Osteocyte (in vitro differentiated cells): ENCODE data around the gene SLC25A10. TPM values are rescaled to one million over a fixed set of nuclear protein-coding genes. Genes with fewer than 3 reads are reported as not detected.

Source experiments
- DNase-seq: peaks from one replicate; pipeline ENCODE4 v3.0.0; 2021; ENCODE audit warnings: mixed read lengths; ENCODE audit not compliant: unreplicated experiment; ENCODE audit errors: extremely low spot score
- H3K27ac Mint-ChIP-seq: one replicate; pipeline ENCODE4 v1.8.0; 2021; ENCODE audit warnings: mild to moderate bottlenecking, mixed read lengths; ENCODE audit not compliant: unreplicated experiment
- H3K27me3 Mint-ChIP-seq: one replicate; pipeline ENCODE4 v1.8.0; 2021; ENCODE audit warnings: mixed read lengths; ENCODE audit not compliant: unreplicated experiment
- H3K36me3 Mint-ChIP-seq: one replicate; pipeline ENCODE4 v1.8.0; 2021; ENCODE audit warnings: mixed read lengths; ENCODE audit not compliant: unreplicated experiment
- H3K4me1 Mint-ChIP-seq: one replicate; pipeline ENCODE4 v1.8.0; 2021; ENCODE audit warnings: mixed read lengths; ENCODE audit not compliant: unreplicated experiment
- H3K4me3 Mint-ChIP-seq: one replicate; pipeline ENCODE4 v1.8.0; 2021; ENCODE audit warnings: mild to moderate bottlenecking, moderate library complexity, mixed read lengths; ENCODE audit not compliant: unreplicated experiment
- H3K9me3 Mint-ChIP-seq: one replicate; pipeline ENCODE4 v1.8.0; 2021; ENCODE audit warnings: mixed read lengths; ENCODE audit not compliant: unreplicated experiment
- CTCF ChIP-seq: fragments of 200-600 bp; sonication (generic); IDR thresholded peaks from 2 replicates; pipeline ENCODE4 v1.5.0; 2021; ENCODE audit warnings: antibody characterized with exemption, mild to moderate bottlenecking, moderate library complexity
- total RNA-seq: library from RNA; stranded (reverse); gene quantifications from 2 replicates; pipeline ENCODE4 v1.2.1, GENCODE V29; 2021

The SLC25A10 gene
- total RNA-seq, 1 donor from 2014 or later, result 9.5 TPM

GRCh38 chr17:81715107-81715871 lies 3.2 kb downstream of the SLC25A10 start:
- H3K27me3 Mint-ChIP-seq, result no peaks in the 10 kb centered on the region
- TF ChIP-seq CTCF, result no peak
- no peaks in the 10 kb centered on the region for H3K36me3 Mint-ChIP-seq
- H3K4me1 Mint-ChIP-seq, result peaks cover 26% of the 10 kb centered on the region
- no peak overlapping the region for H3K27ac Mint-ChIP-seq
- peak; percentile 84 for DNase-seq
- H3K9me3 Mint-ChIP-seq, result no peaks in the 10 kb centered on the region
- no peak overlapping the region for H3K4me3 Mint-ChIP-seq

GRCh38 chr17:81715872-81716673 lies 4.0 kb downstream of the SLC25A10 start:
- H3K9me3 Mint-ChIP-seq, result no peaks in the 10 kb centered on the region
- no peak for TF ChIP-seq CTCF
- H3K36me3 Mint-ChIP-seq, result no peaks in the 10 kb centered on the region
- H3K4me1 Mint-ChIP-seq, result peaks cover 18% of the 10 kb centered on the region
- H3K27ac Mint-ChIP-seq, result no peak overlapping the region
- H3K4me3 Mint-ChIP-seq, result no peak overlapping the region
- peak; percentile 83 for DNase-seq
- H3K27me3 Mint-ChIP-seq, result no peaks in the 10 kb centered on the region

- no peaks in the 10 kb centered on the region for H3K9me3 Mint-ChIP-seq
- no peaks in the 10 kb centered on the region for H3K27me3 Mint-ChIP-seq
- no peak overlapping the region for H3K4me3 Mint-ChIP-seq
- no peak for TF ChIP-seq CTCF
- no peaks in the 10 kb centered on the region for H3K36me3 Mint-ChIP-seq
- no peak for DNase-seq
- H3K27ac Mint-ChIP-seq, result no peak overlapping the region
- H3K4me1 Mint-ChIP-seq, result peaks cover 13% of the 10 kb centered on the region
Measured at GRCh38 chr17:81716674-81716996, 4.6 kb downstream of the SLC25A10 start.

- H3K4me1 Mint-ChIP-seq, result peaks cover 15% of the 10 kb centered on the region
- no peak overlapping the region for H3K27ac Mint-ChIP-seq
- no peaks in the 10 kb centered on the region for H3K9me3 Mint-ChIP-seq
- H3K27me3 Mint-ChIP-seq, result no peaks in the 10 kb centered on the region
- DNase-seq, result peak; percentile 83
- H3K4me3 Mint-ChIP-seq, result no peak overlapping the region
- no peaks in the 10 kb centered on the region for H3K36me3 Mint-ChIP-seq
- TF ChIP-seq CTCF, result no peak
Measured at GRCh38 chr17:81717049-81717765, 5.1 kb downstream of the SLC25A10 start.

GRCh38 chr17:81717766-81718089 lies 5.6 kb downstream of the SLC25A10 start:
- H3K4me3 Mint-ChIP-seq, result no peak overlapping the region
- H3K4me1 Mint-ChIP-seq, result peaks cover 14% of the 10 kb centered on the region
- no peaks in the 10 kb centered on the region for H3K9me3 Mint-ChIP-seq
- no peak overlapping the region for H3K27ac Mint-ChIP-seq
- H3K36me3 Mint-ChIP-seq, result no peaks in the 10 kb centered on the region
- no peaks in the 10 kb centered on the region for H3K27me3 Mint-ChIP-seq
- TF ChIP-seq CTCF, result no peak
- DNase-seq, result peak; percentile 73
